Measurements from ENCODE around the gene SP140L. TPM values are rescaled to one million over a fixed set of nuclear protein-coding genes. Genes with fewer than 3 reads are reported as not detected.

The SP140L gene
- total and polyA plus RNA-seq, 2 of the 8 experiments (the other 6 are each of a cell fraction or from before 2014, with no cell fraction given) = 0.36 to 1.5 TPM

DNA sequence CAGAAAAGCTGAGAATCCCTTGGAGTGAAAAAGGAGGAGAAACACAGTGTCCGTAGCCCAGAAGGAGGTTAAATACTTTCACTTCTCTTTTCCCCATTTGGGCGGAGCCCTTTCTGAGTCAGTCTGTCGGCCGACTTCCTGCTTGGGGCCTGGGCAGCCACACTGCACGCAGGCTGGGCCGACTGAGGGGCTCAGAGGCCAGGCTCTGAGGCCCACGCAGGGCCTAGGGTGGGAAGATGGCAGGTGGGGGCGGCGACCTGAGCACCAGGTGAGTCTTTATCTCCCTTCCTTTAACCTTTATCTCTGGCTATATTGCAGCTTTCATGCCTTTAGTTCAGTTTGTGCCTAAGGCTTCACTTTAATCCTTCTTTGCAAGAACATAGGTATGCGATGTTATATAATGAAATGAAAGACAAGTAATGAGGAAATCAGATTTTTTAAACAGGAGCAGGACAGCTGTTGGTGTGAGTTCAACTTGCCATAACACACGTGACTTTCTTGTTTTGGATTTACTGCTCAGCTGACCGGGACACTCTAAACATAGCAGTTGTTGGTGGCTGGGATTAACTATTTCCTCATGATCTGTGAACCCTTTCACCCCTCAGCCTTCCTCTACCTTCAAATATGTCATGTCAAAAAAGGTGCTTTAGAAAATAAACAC lies 89.2 kb downstream of the SP140L start, which contains the start of gene SP100 (continued):
- TF ChIP-seq CHD7 (IDR thresholded peaks at IDR 0.05; ENCODE audit: insufficient replicate concordance, low read length) (no peak), CREB1 (IDR thresholded peaks at IDR 0.05) (no peak), RBBP5 (IDR thresholded peaks at IDR 0.05; ENCODE audit: borderline replicate concordance, low read depth, low read length) (no peak), HDAC6 (IDR thresholded peaks at IDR 0.05; ENCODE audit: low read depth, low read length) (no peak), BRCA1 (IDR thresholded peaks at IDR 0.05; ENCODE audit: low read depth, low read length) (no peak), CHD1 (IDR thresholded peaks at IDR 0.05; ENCODE audit: low read depth, low read length) (no peak)
- TF ChIP-seq, protein P1, sequence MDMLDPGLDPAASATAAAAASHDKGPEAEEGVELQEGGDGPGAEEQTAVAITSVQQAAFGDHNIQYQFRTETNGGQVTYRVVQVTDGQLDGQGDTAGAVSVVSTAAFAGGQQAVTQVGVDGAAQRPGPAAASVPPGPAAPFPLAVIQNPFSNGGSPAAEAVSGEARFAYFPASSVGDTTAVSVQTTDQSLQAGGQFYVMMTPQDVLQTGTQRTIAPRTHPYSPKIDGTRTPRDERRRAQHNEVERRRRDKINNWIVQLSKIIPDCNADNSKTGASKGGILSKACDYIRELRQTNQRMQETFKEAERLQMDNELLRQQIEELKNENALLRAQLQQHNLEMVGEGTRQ (IDR thresholded peaks at IDR 0.05; ENCODE audit: low read length) = no peak

All from H1 (cell line).